Mucosa of gallbladder (tissue), 1 donor: Measurements from ENCODE around the gene PSMB9. TPM values are rescaled to one million over a fixed set of nuclear protein-coding genes. Genes with fewer than 3 reads are reported as not detected.
"Not testable (repeated sequence)": the region's sequence is repeated elsewhere in the genome, so short reads cannot be mapped to it uniquely, and the experiment has no call there.

Experiments
- DNase-seq: peaks from one replicate; pipeline ENCODE4 v3.0.0-alpha.2; 2020; ENCODE audit warnings: low spot score
- total RNA-seq: library from RNA; stranded (reverse); gene quantifications from one replicate; pipeline ENCODE4 v1.2.1, GENCODE V29; 2021
- donor health status: DM: no; HTN: no; CAD: no.

The PSMB9 gene
- total RNA-seq, 1 donor from 2014 or later: 31.2 TPM

GRCh38 chr6:32860674-32861073 is 6.7 kb downstream of the PSMB9 start:
- DNase-seq: no peak

GRCh38 chr6:32862725-32863124 is 8.7 kb downstream of the PSMB9 start:
- DNase-seq: no peak

DNA sequence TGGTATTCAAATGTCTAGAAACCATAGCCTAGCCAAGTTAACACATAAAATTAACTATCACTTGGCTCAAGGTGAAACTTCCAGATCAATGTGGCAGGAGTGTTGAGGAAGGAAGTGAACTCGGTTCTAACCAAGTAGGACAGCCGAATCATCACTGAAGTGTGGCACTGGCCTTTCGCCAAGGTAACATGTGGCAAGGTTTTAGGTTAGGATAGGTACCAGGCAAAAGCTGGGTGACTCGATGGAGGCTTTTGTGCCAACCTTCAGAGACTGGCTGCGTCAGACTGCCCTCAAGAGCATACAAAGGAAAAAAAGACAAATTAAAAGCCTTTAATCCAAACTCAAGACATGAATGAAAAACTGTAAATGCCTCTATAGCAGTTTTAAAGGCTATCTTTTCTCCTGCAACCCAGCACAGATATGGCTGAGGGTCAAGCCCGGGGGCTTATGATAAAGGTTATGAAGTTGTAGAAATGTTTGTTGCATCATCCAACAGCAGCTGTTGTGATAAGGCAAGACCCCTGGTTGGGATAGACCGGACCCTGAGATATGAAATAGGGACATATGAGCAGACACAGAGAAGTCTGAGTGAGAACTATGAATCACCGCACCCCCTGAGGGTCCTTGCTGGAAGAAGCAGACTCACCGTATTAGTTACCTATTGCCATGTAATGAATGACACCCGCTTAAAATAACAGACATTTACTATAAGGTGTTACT is 11.9 kb downstream of the PSMB9 start:
- no peak for DNase-seq

- no peak for DNase-seq
Observed at GRCh38 chr6:32867022-32867477, 13.1 kb downstream of the PSMB9 start.

- no peak for DNase-seq
Observed at GRCh38 chr6:32867554-32868256, 13.7 kb downstream of the PSMB9 start.

- DNase-seq: peak; percentile 84
Observed at GRCh38 chr6:32868257-32868788, 14.3 kb downstream of the PSMB9 start.

- DNase-seq: not testable (repeated sequence)
Observed at GRCh38 chr6:32873947-32874346, 20.0 kb downstream of the PSMB9 start.

DNA sequence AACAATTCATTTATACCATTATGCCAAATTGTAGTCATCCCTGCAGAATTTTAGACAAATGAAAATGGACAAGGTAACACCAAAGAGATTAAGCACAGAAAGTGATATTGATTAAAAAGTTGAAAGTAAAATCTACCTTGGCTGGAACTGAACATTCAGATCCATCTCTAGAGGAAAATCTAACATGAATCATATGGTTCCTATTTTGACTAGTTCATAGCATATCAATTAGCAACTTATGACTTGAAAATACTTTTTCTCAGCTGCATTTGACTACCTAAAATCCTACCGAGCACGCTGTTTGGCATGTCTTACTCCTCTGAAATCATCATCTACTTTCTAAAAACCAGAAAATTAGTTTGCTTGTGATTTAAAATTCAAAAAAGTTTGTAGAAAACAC is 22.6 kb downstream of the PSMB9 start:
- DNase-seq: no peak

- no peak for DNase-seq
Observed at GRCh38 chr6:32879691-32880090, 25.7 kb downstream of the PSMB9 start.

DNA sequence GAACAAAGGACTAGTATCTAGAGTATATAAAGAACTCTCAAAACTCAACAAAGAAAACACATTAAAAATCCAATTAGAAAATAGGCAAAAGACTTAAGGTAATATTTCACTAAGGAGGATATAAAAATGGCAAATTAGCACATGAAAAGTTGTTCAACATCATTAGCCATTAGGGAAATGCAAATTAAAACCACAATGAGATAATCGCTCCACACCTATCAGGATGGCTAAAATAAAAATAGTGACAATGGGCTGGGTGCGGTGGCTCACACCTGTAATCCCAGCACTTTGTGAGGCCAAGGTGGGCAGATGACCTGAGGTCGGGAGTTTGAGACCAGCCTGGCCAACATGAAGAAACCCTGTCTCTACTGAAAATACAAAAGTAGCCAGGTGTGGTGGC is 27.0 kb downstream of the PSMB9 start:
- DNase-seq: not testable (repeated sequence)

GRCh38 chr6:32882879-32883250 is 28.9 kb downstream of the PSMB9 start:
- DNase-seq: no peak

DNA sequence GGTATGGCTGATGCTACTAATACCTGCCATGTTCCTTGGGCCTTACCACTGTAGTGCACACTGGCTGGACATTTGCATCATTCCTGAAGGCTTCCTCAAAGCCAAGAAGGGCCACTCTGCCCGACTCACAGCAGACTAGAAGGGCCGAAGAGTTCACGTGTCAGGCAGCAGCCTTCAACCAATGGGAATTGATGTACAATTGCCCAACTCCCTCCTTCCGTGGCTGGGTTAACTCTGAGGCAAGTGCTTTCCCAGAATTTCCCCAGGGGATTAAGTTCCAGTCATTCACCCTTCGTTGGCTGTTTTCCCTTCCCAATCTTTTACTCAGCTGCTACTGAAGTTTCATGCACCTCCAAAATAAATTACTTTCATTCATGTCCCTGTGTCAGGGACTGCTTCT is 29.8 kb downstream of the PSMB9 start:
- DNase-seq: no peak

DNA sequence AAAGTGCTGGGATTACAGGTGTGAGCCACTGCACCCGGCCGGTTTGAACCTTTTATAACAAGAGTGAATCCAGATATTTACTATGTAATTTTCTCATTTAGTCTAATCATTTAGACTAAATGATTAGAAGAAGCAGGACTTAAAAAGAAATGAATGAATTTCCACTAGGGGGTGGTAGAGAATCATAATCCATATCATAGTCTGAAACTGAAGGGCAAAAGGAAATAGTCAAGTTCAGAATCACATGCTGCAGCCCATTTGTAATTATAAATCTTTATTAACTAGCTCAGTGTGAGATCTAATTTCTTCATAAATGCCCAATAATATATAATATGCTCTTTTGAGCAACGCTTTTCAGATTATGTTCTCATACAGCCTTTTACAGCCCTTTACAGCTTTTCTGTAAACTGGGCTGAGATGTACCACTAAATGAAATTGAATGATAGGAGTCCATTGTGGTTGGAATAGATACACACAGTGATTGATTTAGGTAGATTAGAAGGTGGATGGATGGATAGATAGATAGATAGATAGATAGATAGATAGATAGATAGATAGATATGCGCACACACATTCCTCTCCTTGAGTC is 31.8 kb downstream of the PSMB9 start:
- DNase-seq: no peak

- DNase-seq: no peak
Observed at GRCh38 chr6:32886681-32887383, 32.8 kb downstream of the PSMB9 start.

- no peak for DNase-seq
Observed at GRCh38 chr6:32887616-32888015, 33.6 kb downstream of the PSMB9 start.

DNA sequence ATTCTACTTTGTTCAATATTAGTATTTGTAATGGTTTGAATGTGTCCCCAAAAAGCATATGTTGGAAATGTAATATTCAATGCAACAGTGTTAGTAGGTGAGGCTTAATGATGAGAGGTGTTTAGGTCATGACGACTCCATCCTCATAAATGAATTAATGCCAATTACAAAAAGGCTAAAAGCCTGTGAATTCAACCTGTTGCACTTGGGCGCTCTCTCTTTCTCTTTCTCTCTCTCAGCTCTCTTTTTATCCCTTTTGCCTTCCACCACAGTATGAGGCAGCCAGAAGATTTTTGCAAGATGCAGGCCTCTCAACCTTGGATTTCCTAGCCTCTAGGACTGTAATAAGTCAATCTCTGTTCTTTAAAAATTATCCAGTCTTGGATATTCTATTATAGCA is 34.6 kb downstream of the PSMB9 start:
- DNase-seq: no peak

- DNase-seq: no peak
Observed at GRCh38 chr6:32889533-32889932, 35.5 kb downstream of the PSMB9 start.

DNA sequence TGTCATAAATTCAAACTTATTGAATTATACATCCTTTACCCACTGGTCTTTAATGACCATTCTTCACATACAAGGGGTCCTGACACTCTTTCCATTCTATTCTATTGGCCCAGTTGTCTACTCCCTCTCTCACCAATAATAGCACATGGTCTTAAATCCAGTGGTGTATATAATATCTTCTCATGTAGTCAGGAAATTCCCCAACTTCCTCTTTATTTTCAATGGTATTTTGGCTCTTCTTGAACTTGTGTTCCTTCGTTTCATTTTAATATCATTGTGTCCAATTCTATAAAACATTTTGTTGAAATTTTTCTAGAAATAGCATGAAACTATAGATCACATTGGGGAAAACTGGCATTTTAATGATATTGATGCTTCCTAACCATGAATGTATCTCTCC is 36.8 kb downstream of the PSMB9 start:
- no peak for DNase-seq

DNA sequence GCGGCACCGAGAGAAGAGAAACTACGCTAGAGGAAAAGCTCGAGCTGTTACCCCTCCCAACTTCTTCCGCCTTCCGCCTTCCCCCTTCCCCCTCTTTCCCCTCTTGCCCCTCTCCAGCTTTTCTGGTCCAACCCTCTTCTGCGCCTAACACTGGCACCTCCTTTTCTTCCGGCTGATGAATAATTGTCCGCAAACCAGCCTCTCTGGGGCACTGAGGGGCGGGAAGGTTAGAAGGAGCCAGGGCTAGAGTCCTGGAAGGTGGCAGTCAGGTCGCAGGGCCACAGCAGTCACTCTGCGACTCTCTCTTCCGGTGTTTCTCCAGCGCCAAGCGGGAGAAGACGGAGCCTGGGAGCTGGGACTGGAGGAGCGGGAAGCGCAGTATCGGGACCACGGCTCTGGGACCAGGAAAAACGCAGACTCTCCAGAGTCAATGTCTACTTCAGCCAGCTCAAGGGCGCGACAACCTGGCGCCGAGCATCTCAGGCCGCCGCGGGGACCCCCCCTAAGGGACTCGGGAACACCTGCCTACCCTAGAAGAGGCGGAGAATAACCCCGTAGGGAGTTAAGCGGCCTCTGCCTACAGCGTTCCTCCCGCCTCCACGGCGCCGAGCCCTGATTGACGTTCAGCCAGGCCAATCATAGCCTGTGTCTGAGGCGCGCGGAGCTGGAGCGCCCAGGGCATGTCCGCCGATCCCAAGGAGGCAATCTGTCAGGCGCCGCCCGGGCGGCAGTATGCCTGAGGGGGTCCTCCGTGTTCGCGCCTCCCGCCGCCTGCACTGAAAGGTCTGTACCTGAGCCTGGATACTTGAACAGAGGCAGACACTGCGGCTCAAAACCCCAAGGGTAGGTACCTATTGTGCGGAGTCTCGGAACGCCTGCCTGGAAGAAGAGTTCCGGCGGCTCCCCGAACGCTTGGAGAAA is 40.4 kb downstream of the PSMB9 start:
- DNase-seq: peak; percentile 95

DNA sequence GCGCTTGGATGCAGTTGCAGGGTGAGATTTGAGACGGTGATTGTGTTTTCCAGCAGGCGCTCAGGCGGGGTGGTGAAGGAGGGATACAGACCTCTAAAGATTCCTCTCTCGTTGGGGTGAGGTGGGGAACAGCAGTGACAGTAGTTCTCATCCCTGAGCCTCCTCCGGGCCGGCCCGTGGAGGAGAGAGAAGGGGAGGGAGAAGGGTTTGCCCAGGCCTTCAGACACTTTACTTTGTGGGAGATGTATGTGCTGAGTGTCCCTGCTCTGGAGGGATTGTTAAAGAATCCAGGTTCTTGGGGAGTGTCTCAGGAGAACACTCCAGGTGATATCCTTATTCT is 41.0 kb downstream of the PSMB9 start:
- DNase-seq: no peak

DNA sequence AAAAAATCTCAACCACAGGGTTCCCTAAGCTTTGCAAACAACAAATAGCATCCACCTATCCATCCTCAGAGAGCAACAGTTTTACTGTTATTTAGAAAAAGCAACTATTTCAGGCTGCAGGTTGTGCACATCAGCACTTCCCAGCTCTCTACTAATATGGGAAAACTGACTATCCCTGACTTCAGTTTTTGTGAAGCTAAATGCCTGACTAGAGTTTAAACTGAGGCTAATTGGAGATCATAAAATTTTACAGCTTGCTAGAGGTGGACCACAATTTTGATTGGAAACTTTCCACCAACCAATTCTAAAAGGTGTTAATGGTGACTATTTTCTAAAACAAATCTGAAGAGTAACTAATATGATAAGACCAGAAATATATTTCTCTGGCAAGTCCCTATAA is 50.0 kb downstream of the PSMB9 start:
- DNase-seq: no peak
